NCI-H1092 treated with DMSO at 0.1 percent for 48 hours (cell line): Measurements from ENCODE around the gene PTPRF.
A peak's percentile ranks its signal among the peaks of the same experiment; 100 is the strongest.

Experiments used
- DNase-seq: peaks from one replicate; lab custom pipeline; 2025; lab: John Stamatoyannopoulos, UW

The PTPRF gene

DNA sequence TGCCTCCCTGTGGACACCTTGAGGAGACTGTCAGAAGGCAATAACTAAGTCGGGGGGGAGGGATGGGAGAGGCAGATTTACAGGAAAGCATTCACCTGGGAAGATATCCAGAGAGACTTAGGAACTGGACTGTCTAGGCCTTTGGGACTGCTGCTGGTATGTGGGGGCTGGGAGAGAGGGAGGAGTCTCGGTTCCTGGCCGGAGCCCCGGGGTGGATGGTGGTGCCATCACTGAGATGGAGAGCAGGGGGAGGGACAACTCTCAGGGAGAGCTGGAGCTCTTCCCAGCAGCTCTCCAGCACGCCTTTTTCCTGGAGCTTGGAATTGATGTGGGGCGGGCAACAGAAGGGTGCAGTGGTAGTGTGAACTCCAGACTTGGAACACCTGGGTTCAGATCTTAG is 22.1 kb downstream of the PTPRF start:
- DNase-seq: peak; percentile 15

DNA sequence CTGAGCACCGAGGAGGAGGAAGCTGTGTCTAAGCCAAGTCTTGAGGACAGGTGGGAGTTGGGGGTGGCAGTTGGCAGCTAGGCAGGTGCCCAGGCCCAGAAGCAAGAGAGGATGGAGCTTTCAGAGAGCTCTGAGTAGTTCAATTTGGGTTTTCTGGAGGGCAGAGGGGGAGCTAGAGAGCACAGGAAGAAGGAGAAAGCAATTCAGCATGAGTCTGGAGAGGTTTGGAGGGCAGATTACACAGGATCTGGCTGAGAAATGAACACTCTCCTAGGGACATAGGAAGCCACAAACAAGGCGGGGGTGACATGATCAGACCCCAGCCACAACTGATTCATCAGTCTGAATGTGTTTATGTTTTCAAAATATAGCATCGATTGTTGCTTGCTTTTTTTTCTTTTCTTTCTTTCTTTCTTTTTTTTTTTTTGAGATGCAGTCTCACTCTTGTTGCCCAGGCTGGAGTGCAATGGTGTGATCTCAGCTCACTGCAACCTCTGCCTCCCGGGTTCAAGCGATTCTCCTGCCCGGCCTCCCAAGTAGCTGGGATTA is 23.8 kb downstream of the PTPRF start:
- peak; percentile 37 for DNase-seq

DNA sequence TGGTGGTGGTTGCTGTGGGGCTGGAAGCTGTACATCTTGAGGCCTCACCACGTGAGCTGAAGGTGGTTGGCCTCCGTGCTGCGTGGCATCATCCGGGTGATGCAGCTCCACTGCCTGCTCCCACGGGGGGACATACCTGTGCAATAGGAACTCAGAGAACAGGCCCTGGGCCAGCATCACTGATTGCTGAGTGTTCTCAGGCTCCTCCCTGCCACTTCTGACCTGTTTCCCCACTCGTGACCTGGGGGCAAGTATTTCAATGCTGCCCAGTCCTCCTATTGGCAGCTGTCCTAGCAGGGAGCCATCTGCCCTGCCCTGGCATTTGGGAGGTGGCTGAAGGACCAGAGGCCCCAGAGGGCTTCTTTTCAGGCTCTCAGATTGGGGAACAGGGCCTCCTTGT is 26.1 kb downstream of the PTPRF start:
- DNase-seq: no peak

DNA sequence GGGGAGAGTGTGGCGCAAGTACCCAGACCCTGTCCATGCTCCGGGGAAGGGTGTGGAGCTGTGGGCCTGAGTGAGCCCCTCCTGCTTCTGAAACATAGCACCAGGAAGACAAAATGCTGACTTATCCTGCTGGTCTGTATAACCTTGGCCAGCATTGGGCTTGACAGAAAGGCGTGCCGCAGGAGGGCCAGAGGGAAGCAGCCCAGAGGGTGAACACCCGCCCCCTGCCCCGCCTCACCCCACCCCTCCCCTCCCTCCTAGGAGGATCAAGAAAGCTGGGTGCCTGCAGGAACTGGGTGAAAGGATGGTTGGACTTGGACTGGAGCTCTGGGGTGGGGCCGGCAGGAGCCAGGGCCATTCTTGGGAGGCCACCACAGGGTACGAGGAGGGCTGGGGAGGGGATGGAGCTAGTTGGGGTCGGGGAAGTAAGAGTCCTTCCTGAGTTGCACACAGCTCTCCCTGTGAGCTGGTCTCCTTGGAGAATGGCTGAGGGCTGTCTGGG is 27.1 kb downstream of the PTPRF start:
- DNase-seq: no peak

DNA sequence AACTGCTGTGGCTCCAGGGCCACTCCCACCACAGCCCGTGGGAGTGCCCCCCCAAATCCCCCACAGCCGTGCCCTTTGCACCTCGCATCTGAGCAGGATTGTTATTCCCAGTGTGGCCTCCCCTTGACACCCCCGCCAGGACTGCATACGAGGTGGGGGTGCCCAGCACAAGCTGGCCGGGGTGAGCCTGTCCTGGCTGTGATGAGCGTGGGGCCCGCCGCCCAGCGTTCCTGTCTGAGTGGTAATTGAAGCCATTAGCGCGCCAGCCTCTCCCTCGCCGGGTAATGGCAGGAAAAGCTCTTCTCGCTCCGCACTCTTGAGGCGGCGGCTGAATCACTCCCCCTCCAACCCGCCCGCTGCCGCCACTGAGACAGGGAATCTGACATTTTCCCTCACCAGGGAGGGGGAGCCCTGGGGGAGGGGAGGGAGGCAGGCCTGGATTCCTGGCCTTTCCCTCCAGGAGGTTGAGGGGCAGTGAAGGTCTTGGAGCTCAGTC is 27.7 kb downstream of the PTPRF start:
- DNase-seq: peak; percentile 82

DNA sequence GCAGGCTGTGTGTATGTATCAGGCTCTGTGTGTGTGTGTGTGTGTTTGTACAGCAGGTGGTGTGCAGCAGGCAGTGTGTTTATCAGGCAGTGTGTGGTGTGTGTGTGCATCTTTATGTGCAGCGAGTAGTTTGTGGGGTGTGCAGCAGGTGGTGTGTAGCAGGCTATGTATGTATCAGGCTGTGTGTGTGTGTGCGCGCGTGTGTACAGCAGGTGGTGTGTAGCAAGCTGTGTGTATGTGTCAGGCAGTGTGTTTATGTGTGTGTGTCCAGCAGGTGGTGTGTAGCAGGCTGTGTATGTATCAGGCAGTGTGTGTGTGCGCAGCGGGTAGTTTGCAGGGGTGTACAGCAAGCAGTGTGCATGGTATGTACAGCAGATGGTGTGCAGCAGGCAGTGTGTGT is 29.0 kb downstream of the PTPRF start:
- DNase-seq: no peak

DNA sequence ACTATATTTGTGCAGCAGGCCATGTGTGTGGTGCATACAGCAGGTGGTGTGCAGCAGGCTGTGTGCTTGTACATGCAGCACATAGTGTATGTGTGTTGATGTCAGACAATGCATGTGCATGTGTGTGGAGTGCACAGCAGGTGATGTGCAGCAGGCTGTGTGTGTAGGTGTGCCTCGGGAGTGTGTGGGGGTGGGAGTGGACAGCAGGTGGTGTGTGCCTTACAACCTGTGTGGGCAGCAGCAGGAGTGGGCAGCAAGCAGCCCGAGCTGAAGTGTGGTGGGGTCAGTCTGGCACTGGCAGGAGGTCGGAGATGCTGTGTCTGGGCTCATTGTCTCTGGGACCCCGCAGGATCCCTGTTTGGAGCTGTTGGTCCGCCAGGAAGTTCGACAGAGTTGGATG is 29.6 kb downstream of the PTPRF start:
- no peak for DNase-seq

DNA sequence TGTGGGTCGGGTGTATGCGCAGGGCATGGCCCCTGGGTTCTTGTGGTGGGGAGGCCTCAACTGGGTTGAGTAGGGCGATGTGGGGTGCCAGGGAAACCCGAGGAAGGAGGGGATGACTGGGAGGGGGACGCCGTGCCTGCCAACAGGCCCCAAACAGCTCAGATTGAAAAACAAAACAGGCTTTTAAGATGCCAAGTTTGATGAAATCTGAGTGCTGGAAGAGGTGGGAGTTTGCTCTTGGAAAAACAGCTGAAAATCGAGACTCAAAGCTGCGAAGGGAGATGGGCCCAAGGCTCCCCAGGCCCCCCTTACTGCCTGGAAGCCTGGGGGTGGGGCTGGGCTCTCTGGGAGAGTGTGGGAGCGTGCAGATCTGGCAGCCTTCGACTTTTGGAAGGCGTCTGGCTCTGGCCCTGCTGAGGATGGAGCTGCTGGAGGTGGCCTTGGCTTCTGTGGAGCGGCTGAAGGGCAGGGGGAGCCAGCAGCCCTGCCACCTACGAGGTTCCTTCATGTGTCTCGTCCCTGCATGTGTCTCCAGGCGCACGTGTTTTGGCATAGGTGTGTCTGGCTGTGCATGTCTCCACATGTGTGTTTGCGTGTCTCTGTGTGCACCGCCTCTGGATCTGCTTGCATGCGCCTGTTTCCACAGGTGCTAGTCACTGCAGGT is 33.3 kb downstream of the PTPRF start:
- no peak for DNase-seq

DNA sequence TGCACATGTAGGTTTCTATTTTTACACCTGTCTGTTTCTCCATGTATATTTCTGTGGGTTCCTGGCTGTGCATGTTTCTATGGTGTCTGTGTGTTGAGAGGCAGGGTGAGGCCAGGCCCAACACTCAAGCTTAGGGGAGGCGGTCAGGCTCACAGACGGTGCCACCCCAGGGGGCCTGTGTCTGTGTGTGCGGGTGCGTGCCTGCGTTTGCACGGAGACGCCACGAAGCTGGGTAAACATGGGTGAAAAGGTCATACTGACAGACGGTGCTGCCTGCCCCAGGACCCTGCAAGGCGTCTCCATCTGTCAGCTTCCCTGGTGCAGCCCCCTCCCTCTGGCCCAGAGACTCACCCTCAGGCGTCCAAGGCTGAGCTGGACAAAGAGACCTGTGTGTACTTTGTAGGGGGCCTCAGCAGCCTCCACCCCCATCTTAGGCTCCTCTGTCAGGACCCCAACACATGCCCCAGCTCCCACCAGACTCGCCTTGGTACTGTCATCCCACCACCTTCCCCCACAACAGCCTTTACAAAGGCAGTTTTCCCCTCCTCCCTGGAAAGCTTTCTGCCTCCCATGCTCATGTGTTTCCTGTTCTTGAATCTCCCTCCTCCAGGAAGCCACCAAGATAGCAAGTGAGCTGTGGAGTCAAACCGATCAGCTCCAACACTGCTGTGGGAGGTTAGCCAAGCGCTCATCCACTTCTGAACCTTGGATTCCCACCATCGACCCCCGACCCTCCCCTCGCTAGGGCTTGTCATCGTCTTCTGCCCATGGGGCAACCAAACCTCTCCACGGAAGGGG is 34.1 kb downstream of the PTPRF start:
- DNase-seq: peak; percentile 42

DNA sequence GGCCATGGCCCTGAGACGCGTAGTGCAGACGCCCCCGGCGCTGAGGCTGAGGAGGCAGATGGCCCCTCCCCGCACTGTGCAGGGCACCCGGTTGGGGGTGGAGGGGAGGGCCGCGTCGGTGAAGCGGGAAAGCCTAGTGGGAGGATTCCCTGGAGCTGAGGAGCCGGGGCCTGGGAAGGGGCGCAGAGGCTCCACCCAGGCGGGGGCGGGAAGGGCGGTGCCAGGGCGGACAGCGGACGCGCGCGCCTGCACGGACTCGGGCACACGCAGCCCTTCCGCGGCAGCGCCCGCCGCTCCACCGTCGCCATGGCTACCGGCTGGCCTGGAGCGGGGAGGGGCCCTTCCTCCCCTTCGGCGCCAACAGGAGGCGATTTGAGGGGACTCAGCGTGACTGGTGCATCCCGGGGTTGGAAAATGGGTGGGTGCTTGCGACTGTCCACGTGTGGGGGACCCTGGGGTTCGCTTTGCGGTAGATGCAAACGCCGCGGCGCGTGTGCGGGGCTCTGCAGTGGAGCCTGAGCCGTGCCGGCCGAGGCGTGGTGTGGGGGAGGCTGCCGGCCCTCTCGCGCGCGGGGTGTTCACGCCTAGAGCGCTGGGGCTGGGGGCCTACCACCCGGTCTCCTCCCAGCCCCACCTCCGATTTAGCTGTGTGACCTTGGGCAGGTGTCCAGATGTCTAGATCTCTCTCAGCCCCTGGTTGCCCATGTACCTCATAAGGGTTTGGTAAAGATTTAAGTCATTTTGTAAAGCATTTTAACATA is 35.1 kb downstream of the PTPRF start:
- no peak for DNase-seq

DNA sequence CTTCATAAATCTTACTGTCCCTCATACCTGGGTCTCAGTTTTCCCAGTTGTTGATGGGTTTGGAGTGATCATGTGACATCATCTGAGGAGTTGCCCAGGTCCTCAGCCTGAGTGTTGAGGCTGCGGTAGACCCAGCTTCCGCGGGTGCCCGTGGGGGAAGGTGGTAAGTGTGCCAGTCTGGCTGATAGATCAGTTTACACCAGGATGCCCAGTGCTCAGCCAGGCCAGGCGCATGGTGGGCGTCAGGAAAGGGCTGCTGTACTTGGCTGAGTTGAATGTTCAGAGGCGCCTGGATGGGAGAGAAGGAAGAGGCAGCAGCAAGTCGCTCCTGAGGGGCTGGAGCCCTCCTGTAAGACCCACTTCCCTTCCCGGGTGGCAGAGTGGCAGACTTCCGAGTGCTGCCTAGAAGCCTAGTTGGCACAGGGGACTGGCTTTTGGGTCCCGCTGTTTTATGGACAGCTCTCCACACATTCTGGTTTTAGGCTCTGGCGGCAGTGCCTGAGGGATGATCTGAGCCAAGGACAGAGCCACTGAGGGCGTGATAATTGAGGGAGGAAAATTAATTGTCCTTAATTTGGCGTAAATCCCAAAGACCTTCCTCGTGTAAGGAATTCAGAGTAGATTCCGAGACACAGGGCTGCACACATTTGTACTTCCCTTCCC is 35.8 kb downstream of the PTPRF start:
- DNase-seq: no peak

DNA sequence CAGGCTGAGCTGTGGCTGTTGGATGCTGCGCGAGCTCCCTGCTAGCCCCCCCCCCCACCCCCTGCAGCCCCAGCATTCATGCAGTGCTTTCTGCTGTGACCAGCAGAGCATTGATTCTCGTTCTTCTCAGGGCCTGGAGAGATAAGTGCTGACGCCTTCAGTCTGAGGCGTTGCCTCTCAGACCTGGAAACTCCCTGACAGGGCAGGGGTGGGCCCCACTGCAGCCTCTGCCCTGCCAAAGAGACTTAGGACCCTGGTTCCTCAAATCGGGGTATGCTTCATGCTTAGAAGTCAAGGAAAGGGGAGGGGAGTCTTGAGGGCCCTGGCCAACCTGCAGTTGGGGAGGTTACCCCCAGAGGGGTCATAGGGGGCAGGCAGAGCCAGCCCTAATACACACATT is 38.5 kb downstream of the PTPRF start:
- no peak for DNase-seq

DNA sequence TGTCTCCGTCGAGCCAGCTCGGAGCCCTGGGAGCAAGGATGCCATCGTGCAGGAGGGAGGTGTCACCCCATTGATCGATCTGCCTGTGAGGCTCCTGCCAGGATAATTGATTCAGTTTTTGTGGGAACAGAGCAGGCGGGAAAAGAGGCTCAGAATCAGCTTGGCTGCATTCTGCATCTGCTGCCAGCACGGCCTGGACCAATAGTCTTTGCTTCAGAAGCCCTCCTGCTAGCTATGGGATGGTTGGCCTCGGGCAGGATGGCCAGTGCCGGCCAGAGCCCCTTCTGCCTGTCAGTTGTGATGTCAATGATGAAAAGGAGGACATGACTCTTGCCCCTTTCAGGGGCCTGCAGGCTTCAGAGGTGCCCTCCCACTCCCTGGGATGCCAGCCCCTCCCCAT is 39.6 kb downstream of the PTPRF start:
- DNase-seq: no peak

DNA sequence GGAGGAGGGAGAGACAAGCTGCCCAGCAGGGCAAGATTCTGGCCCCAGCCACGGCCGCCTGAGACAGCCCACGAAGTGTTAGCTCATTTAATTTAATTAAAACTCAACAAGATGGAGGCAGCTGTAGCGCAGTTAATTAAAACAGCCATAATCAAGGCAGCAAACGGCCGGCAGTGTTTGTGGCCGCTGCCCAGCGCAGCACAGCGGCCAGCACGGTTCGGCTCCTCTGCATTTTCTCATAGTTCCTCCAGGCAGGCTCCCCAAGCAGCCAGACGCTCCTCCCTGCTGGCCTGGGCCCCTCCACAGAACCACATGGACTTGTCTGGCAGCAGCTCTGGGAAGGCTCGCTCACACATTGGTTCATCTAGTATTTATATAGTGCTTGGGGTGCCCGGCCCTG is 40.0 kb downstream of the PTPRF start:
- DNase-seq: no peak

DNA sequence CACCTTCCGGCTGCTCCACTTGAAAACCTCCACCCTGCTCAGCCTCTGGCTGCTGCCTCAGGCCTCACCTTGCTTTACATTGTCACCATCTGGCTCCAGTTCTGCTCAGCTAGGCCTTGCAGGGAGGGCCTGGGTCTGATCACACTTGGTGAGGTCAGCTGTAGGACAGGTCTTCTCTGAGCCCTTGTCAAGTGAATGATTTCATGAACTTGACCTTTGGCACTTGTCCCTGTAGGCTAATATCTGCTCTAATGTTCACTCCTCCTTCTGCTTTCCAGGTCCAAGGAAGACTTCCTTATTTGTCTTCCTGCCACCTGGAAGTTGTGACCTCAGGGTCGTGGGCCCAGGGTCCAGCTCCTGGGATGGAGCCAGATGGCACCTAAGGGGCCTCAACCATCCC is 41.4 kb downstream of the PTPRF start:
- no peak for DNase-seq

DNA sequence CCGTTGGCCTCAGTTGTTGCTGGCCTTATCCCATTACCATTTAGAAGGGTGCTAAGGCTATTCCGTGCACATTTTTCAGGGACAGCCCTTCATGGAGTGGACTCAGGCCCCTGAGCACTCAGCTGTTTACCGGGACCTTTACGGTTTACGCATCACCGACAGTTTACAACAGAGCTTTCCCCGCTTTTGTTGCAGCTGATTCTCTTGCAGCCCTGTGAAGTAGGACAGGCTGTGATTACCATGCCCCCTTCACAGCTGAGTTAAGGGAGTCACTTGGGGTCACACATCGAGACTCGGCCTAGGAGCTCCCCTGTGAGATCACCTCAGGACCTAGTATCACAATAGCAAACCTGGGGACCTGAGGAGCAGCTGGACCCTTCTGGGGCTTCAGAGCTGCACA is 41.9 kb downstream of the PTPRF start:
- no peak for DNase-seq

DNA sequence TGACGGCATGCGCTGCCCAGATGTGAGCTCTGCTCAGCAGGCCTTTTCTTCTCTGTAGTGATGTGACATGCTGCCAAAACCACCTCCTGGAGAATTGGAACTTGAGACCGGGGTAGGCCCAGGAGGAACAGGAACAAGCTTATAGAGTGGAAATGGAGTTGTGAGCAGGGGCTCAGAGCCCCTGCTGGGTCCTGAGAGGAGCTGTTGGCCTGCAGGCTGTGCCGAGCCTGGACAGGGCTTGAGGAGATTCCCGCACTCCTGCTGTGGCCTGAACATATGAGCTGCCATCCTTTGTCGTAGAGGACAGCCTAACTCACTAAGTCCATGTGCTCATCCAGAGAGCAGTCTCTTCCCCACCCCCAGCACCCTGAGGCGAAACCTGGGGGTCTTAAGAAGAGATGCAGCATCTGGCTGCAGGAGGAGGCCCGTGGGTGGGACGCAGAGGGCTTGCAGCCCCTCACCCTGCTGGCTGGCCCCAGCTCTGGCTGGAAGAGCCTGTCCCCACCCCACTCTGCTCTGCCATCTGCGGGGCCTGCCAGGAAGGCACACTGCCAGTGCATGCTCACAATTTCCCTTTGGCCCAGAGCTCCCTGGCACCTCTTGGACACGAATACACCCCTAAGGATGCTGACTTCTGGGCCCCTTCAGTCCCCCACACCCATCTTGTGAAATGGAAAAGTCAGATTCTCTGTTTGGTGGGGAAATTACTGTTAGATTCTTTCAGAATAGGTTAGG is 42.5 kb downstream of the PTPRF start:
- no peak for DNase-seq

DNA sequence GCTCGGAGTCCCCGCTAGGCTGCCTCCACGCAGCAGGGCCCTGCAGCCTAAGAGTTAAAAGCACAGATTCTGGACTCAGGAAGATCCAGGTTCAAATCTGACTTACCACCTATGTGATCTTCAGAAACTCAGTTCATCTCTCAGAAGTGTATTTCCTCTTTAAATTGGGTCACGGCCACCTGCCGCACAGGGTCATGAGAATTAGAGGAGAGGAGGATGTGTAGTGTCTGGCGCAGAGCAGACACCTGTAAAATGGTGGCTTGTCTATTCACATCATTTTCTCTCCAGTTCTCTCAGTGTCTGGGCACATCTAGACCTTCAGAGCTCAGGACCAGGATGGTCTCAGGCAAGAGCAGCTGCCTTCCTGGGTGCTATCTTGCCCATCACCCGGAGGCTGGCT is 45.8 kb downstream of the PTPRF start:
- DNase-seq: no peak

DNA sequence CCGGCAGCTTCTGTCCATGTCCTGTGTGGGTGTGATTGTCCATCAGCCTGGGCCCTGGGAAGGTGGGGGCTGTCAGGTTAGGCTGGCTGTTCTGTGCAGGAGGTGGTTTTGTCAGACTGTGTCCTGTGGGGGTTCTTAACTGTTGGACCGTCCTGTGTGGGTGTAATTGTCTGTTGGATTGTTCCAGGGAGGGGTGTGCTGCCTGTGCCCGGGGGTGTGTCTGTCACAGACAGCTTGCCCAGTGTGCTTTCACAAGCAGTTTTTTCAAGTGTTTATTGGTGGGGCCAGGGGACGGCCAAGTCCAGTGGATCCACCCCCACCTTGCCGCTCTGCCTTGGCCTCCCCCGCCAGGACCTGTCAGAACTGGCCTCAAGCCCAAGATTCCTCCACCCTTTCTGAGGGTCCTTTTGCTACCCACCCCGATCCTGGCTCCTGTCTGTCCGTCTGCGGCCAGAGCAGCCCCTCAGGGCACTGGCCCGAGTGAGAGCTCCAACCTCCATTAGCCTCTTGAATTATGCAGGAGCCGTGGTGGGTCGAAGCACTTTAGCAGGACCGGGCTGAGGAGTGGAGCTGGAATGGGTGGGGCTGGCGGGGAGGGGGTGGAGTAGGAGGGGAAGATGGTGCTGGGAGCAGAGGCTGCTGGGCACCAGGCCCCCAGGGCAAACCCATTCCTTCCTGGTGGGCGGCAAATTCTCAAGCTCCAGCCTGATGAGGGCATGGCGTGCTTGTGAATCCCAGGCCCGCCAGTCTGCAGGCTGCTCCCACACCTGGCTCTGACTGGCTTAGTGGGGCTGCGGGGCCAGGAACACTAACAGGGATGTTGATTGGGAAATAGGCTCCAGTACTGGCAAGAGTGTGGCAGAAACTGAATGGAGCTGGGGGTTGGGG is 47.2 kb downstream of the PTPRF start:
- DNase-seq: no peak

DNA sequence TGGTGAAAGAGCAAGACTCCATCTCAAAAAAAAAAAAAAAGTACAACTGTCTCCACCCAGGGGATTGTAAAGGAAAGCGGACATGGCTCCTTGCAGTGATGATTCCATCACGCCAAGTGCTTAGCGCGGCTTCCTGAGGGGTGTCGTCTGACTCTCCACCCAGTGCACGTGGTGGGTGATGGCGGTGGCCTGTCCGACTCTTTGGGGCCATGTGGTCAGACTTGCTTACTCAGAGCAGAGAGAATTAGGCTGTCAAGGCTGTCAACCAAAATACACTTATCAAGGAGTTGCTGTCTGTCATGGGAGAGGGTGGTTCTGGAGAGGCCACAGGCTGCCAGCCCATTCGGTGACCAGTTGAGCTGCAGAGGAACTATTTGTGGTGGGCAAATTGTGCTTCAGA is 49.4 kb downstream of the PTPRF start:
- no peak for DNase-seq
